Mononuclear cell (primary cell): ENCODE measurements around the gene ZCRB1. TPM values are rescaled to one million over a fixed set of nuclear protein-coding genes. Genes with fewer than 3 reads are reported as not detected.
"Not testable (repeated sequence)": the region's sequence is repeated elsewhere in the genome, so short reads cannot be mapped to it uniquely, and the experiment has no call there.

Experiments
- H3K27me3 ChIP-seq: 2 replicates; pipeline ENCODE4 v1.6.0; 2011; ENCODE audit warnings: low read length, control low read depth; ENCODE audit not compliant: insufficient read depth
- H3K4me1 ChIP-seq: 2 replicates; pipeline ENCODE4 v1.5.1; 2011; ENCODE audit warnings: mild to moderate bottlenecking, low read length, control low read depth; ENCODE audit not compliant: insufficient read depth
- H3K4me3 ChIP-seq: 2 replicates; pipeline ENCODE4 v1.5.1; 2011; ENCODE audit warnings: mild to moderate bottlenecking, low read length, moderate library complexity
- H3K9me3 ChIP-seq: 2 replicates; pipeline ENCODE4 v1.5.1; 2011; ENCODE audit warnings: low read depth, mild to moderate bottlenecking, control low read depth, low read length
- total RNA-seq: library from RNA; depleted of rRNA; stranded (reverse); fragments of >200 nt; gene quantifications from one replicate; pipeline ENCODE4 v1.2.3, GENCODE V29; 2012

ZCRB1 gene
- total RNA-seq, 1 donor: 20.1 TPM

DNA sequence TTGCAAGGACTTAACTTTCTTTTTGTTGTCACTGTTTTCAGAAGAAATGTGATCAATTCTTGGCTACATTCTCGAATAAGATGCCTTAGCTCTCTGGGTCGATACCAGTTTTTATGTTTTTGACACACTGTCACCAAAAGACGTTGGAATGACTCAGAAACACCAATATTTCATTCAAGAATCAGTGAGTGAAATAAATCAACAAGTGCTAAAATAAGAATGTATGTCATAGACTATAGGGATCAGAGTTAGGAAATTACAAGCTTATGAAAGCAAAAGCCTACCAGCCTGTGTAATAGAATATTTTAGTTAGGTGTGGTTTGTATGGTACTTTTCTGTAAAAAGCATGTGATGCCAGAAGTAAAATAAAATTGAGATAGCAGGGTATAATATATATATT, 17.8 kb upstream of the ZCRB1 start:
- H3K4me3 ChIP-seq: no peak overlapping the region
- H3K9me3 ChIP-seq: no peaks in the 10 kb centered on the region
- no peaks in the 10 kb centered on the region for H3K27me3 ChIP-seq
- peaks cover 4% of the 10 kb centered on the region for H3K4me1 ChIP-seq

DNA sequence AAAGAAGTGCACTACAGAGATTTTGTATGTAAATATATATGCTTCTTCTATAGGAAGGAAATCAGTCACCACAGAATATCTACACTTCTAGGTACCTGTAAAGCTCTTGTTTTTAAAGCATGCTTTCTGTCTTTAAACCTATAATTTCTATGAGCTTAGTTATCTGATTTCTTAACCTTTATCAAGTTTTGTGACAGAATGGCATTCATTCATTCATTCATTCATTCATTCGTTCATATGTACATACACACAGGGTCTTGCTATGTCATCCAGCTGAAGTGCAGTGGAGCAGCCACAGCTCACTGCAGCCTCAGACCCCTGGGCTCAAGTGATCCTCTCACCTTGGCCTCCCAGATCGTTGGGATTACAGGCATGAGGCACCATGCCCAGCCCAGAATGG, 16.1 kb upstream of the ZCRB1 start:
- Histone ChIP-seq H3K4me1 (peaks cover 8% of the 10 kb centered on the region), H3K9me3 (no peaks in the 10 kb centered on the region), H3K4me3 (no peak overlapping the region), H3K27me3 (no peaks in the 10 kb centered on the region)

DNA sequence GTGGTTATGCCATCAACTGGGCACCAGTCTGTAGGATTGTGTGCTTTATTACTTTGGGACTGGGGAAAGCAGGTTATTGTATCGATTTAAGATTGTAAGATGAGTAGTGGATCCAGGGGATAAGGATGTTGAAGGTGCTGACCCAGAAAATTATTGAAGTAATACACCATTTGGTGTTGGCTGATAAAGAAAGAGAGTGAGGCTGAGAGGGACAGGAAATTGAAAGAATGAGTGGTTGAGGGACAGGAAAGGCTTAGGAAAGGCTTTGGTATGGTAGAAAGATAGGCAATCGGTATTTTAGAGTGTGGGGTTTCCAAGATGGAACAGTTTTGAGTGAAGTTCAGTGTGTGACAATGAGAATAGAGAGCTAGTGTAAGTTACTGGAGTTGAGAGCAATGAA, 12.4 kb upstream of the ZCRB1 start:
- no peaks in the 10 kb centered on the region for H3K9me3 ChIP-seq
- H3K4me1 ChIP-seq: peaks cover 5% of the 10 kb centered on the region
- H3K4me3 ChIP-seq: no peak overlapping the region
- H3K27me3 ChIP-seq: no peaks in the 10 kb centered on the region

DNA sequence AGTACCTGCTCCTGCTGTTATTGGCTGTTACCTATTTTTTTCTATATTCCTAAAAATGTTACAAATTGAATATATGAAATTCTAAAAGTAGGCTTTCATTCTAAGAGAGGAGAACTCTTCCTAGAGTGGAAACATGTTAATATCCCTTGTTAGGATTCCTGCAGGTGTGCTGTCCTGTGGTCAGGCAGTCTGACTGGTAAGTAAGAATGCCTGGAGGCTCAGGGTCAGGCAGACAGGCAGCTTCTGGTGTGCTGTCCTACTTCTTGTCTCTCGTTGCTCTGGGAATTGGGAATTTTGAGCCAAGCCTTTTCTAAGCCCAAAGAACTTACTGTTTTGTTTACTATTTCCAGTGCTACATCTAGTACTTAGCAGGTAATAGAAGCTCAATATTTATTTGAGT, 10.4 kb upstream of the ZCRB1 start:
- H3K9me3 ChIP-seq: no peaks in the 10 kb centered on the region
- no peaks in the 10 kb centered on the region for H3K27me3 ChIP-seq
- no peak overlapping the region for H3K4me3 ChIP-seq
- H3K4me1 ChIP-seq: peaks cover 8% of the 10 kb centered on the region

DNA sequence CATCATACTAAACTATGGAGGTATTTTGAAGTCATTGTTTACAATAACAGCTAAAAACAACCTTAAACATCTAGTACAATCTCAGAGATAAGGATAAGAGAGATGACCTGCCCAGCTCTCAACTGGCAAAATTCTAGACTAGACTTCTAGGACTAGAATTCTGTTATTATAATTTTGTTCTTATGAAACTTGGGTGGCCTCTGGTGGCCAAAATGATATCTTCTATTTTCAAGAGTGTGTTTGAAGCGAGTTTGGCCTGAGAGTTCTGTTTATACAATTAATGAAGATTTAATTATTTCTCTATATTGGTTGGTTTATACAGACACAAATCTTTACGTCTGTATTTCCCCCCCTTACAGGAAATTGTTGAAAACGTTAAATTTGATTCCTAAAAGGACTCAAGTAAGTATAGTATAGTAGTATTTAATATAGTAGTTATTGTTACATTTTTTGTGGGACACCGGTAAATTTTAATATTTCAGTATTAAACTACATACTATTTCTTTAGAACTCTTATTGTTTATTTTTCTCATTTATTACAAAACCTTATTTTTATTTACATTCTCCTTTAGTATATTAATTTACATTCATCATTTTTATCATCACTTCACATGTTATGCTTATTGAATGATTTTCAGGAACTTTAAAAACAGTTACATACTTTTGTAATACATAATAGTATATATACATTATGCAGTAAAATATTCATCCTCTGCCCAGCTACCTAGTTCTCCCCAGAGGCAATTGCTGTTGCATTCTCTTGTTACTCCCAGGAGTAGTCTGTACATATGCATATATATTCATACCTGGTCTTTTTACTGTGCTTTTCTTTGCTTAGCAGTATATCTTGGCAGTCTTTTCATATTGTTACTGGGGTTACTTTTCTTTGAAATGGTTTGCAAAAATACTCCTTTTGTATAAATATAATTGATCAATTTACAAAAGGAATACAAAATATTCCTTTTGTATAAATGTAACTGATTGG, 6.7 kb upstream of the ZCRB1 start:
- Histone ChIP-seq H3K27me3 (no peaks in the 10 kb centered on the region), H3K9me3 (no peaks in the 10 kb centered on the region), H3K4me1 (peaks cover 23% of the 10 kb centered on the region), H3K4me3 (no peak overlapping the region)

DNA sequence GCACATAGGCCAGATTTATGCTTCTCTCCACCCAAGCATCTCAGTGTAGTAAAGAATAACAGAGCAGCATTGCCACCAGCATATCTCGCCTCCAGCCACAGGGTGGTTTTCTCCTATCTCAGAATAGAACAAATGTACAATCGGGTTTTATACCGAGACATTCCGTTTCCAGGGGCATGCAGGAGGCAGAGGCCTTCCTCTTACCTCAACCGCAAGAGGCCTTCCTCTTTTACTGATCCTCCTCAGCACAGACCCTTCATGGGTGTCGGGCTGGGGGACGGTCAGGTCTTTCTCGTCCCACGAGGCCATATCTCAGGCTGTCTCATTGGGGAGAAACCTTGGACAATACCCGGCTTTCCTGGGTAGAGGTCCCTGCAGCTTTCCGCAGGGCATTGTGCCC, 4.2 kb upstream of the ZCRB1 start:
- not testable (repeated sequence) for H3K27me3 ChIP-seq

DNA sequence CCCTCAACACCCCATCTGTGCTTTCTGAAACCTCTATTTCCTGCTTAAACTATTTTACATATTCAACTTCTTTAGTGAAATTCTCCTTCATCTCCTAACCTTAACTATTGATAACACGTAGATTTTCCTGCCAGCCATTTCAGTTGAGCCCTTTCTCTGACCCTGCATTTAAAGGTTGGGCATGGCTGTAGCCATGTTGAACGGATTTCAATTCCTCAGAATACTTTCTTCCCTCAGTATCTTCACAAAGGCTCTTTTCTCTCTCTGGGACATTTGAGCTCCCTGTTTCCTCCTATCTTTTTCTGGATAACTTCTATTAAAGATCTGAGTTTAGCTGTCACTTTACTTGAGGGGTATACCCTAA, 1.3 kb upstream of the ZCRB1 start:
- H3K4me3 ChIP-seq: peak overlapping the region; percentile 91

More for the DNA sequence above, 4.2 kb upstream of the ZCRB1 start:
- not testable (repeated sequence) for H3K9me3 ChIP-seq, H3K4me3 ChIP-seq
- H3K4me1 ChIP-seq: peaks cover 39% of the 10 kb centered on the region

DNA sequence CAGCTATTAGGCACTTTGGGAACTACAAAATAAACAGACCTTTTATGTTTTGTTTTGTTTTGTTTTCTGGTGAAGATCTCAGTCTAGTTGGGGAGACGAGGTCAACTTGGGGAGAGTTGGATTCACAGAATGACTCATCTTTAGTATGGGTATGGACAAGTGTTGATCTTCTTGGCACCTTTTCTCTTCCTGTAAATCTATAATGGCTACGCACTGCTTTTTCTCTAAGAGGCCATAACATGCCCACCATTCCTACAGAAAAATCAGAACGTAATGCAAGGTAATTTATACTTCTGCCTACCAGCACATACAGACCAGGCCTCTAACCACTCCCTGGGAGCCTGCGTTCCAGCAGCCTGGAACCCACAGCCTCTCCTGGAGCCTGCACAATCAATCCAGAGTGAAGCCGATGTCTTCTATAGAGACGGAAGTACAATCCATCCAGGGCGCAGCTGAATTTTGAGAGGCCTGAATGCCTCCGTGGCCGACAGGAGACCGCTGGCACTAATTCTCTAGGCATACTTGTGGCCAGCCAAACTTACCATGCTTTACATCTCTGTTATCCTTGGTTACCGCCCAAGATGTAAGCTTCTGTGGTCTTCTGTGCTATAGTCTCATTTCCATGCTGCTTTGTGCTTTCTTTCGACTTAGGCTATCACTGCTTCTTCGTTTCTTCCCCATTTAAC, 790 bp upstream of the ZCRB1 start:
- Histone ChIP-seq H3K4me3 (peak overlapping the region; percentile 91), H3K27me3 (no peaks in the 10 kb centered on the region), H3K9me3 (no peaks in the 10 kb centered on the region), H3K4me1 (peaks cover 36% of the 10 kb centered on the region)

More for the DNA sequence above, 1.3 kb upstream of the ZCRB1 start:
- Histone ChIP-seq H3K9me3 (no peaks in the 10 kb centered on the region), H3K4me1 (peaks cover 39% of the 10 kb centered on the region), H3K27me3 (no peaks in the 10 kb centered on the region)

DNA sequence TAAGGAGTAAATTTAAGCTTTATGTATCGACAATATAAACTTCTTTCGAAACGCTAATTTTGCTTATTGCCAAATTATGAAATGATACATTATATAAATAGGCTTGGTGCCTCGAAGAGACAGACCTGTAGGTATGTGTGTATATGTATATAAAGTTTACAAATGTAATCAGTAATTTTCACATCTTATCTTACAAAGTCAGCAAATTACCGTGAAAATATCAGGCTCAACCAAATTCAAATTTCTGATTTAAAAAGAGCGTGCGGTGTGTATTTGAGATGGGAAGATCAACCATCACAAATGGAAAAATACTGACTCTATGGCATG, 605 bp downstream of the ZCRB1 start:
- Histone ChIP-seq H3K27me3 (no peaks in the 10 kb centered on the region), H3K4me3 (peak overlapping the region; percentile 91), H3K4me1 (peaks cover 34% of the 10 kb centered on the region), H3K9me3 (no peaks in the 10 kb centered on the region)

DNA sequence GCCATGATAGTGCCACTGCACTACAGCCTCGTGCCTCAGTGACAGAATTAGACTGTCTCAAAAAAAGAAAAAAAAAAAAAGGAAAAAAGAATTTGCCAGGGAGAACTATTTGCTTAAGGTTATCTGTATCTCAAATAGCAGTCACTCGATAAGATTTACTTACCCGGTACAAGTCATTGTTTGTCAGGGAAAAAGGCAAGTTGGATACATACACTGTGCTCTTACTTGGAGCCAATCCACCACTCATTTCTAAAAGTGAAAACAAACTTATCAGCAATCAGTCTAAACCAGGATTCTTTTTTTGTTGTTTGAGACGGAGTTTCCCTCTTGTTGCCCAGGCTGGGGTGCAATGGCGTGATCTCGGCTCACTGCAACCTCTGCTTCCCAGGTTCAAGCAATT, 2.0 kb downstream of the ZCRB1 start:
- H3K27me3 ChIP-seq: no peaks in the 10 kb centered on the region
- no peak overlapping the region for H3K4me3 ChIP-seq
- no peaks in the 10 kb centered on the region for H3K9me3 ChIP-seq
- peaks cover 25% of the 10 kb centered on the region for H3K4me1 ChIP-seq

DNA sequence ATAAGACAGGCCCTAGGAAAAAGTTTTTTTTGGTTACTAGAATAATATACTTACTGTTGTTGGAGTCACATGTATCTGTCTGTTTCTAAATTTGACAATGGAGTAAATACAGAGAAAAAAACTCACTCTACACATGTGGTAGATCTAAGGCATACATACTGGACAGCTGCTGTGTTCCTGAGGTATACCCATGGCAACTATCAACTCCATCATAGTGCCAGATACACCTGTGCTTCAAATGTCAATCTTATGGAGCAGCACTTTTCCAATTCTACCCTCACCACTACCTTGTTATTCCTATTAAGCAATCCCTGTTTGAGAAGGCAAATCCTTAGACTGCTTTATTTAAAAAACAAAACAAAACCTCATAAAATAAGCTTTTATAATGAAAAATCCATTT, 3.3 kb downstream of the ZCRB1 start:
- peaks cover 16% of the 10 kb centered on the region for H3K4me1 ChIP-seq

DNA sequence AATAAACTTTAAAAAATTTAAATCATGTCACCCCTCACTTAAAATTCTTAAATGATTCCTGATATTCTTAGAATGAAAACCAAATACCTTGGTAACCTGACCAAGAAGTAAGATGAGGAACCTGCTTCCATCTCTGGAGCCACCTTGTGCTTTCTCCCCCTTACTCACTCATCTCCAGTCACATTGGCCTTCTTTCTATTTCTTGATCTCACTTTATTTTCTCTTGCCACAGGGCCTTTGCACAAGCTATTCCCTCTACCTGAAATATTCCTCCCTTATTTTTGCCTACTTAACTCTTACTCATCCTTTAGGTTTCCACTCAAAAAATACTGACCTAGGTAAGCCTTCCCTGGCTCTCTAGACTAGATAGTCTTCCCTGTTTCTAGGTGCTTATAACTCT, 5.1 kb downstream of the ZCRB1 start:
- Histone ChIP-seq H3K4me1 (peaks cover 5% of the 10 kb centered on the region), H3K9me3 (no peaks in the 10 kb centered on the region), H3K27me3 (no peaks in the 10 kb centered on the region), H3K4me3 (no peak overlapping the region)

More for the DNA sequence above, 3.3 kb downstream of the ZCRB1 start:
- Histone ChIP-seq H3K27me3 (no peaks in the 10 kb centered on the region), H3K4me3 (no peak overlapping the region), H3K9me3 (no peaks in the 10 kb centered on the region)

DNA sequence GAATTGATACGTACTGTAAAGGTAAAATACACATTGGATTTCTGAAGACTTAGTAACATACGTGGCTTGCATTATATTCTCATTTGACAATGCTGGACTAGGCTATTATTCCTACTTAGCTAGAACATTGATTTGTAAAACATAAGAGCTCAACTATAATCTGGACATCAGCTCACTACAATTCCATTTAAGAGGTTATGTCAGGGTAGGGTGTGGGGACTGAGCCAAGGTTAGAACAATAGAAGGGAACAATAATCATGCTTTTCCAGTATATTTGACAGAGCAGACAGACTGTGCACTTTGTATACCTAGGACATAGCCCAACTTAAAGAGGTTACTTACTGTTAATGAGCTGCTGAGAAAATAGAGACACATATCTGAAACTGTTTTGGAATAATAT, 10.8 kb downstream of the ZCRB1 start:
- Histone ChIP-seq H3K4me3 (no peak overlapping the region), H3K9me3 (no peaks in the 10 kb centered on the region), H3K27me3 (no peaks in the 10 kb centered on the region), H3K4me1 (no peaks in the 10 kb centered on the region)

DNA sequence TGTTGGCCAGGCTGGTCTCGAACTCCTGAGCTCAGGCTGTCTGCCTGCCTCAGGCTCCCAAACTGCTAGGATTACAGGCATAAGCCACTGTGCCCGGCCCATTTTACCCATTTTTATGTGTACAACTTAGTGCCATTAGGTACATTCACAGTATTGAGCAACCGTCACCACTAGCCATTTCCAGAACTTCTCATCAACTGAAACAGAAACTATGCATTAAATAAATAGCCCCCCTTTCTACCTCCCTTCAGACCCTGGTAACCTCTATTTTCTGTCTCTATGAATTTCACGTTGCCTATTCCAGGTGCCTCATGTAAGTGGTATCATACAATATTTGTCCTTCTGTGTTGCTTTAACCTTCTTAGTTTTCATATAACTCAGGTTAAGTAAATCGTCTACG, 15.9 kb downstream of the ZCRB1 start:
- no peaks in the 10 kb centered on the region for H3K4me1 ChIP-seq
- no peak overlapping the region for H3K4me3 ChIP-seq
- no peaks in the 10 kb centered on the region for H3K27me3 ChIP-seq
- no peaks in the 10 kb centered on the region for H3K9me3 ChIP-seq

DNA sequence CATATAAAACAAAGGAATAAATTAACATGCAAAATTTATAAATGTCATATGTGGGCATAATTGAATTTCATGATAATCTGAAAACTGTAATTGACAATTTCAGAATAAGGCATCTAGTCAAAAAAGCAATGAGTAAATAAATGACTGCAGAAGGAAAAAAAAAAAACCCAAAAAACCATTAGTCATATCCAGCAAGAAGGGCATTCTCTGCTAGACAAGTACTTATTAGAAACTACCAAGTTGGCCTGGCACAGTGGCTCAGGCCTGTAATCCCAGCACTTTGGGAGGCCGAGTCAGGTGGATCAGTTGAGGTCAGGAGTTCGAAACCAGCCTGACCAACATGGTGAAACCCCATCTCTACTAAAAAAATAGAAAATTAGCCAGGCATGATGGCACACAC, 17.5 kb downstream of the ZCRB1 start:
- Histone ChIP-seq H3K27me3 (no peaks in the 10 kb centered on the region), H3K4me1 (no peaks in the 10 kb centered on the region), H3K4me3 (no peak overlapping the region), H3K9me3 (no peaks in the 10 kb centered on the region)

DNA sequence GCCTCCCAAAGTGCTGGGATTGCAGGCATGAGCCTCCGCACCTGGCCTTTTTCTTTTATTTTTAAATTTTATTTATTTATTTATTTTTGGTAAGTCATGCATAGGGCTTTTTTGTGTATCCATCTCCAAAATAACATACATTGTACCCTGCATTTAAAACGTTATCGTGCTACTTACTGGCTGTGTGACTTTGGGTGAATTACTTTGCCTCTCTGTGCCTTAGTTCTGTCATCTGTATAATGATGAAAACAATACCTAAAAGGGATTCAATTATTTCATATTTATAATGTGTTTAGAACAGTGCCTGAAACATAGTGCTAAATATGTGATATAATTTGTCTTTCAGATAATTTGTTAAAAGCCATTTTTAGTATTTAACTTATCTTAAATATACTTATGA, 19.6 kb downstream of the ZCRB1 start:
- no peaks in the 10 kb centered on the region for H3K9me3 ChIP-seq
- no peaks in the 10 kb centered on the region for H3K27me3 ChIP-seq
- H3K4me1 ChIP-seq: no peaks in the 10 kb centered on the region
- no peak overlapping the region for H3K4me3 ChIP-seq
